ENCODE results near the gene PALM.
"Not testable (repeated sequence)": the region's sequence is repeated elsewhere in the genome, so short reads cannot be mapped to it uniquely, and the experiment has no call there.

PALM gene

DNA sequence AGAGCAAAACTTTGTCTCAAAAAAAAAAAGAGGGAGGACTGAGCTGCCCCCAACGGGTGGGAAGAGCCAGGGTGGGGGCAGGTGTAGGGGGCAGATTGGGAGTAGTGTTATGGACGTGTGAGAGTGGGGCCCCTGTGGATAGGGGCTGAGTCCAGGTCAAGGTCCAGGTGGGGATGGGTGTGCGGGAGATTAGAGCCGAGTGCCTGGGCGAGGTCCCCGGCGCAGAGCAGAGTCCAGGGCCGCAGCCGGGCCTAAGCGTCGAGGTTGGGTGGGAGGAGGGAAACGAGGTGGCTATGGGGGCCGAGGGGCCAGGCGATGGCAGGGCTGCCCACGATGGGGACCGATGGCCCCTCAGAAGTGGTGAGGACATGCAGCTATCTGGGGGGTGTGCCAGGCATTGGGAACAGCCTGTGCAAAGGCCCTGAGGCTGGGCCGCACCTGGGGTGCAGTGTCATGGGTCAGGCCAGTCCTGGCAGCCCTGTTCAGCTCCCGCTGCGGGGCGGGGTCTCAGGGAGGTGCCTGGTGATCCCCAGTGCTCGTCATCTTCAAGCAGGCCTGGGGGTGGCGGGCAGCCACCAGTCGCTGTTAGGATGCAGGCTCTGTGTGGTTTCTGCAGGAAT, 29.9 kb downstream of the PALM start:
- TF ChIP-seq, protein P1, sequence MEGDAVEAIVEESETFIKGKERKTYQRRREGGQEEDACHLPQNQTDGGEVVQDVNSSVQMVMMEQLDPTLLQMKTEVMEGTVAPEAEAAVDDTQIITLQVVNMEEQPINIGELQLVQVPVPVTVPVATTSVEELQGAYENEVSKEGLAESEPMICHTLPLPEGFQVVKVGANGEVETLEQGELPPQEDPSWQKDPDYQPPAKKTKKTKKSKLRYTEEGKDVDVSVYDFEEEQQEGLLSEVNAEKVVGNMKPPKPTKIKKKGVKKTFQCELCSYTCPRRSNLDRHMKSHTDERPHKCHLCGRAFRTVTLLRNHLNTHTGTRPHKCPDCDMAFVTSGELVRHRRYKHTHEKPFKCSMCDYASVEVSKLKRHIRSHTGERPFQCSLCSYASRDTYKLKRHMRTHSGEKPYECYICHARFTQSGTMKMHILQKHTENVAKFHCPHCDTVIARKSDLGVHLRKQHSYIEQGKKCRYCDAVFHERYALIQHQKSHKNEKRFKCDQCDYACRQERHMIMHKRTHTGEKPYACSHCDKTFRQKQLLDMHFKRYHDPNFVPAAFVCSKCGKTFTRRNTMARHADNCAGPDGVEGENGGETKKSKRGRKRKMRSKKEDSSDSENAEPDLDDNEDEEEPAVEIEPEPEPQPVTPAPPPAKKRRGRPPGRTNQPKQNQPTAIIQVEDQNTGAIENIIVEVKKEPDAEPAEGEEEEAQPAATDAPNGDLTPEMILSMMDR (IDR thresholded peaks at IDR 0.05; ENCODE audit: low read length), result no peak
- TF ChIP-seq EZH2 (optimal IDR thresholded peaks at IDR 0.05; ENCODE audit: low read depth, low read length) (no peak), EZH2phosphoT487 (IDR thresholded peaks at IDR 0.05; ENCODE audit: low read length) (no peak)
- no peak overlapping the region for H3K9ac ChIP-seq (ENCODE audit: low read length)
- H3K9me3 ChIP-seq (replicated peaks; ENCODE audit: insufficient read depth, low read length), result no peaks in the 10 kb centered on the region
- H3K4me1 ChIP-seq (ENCODE audit: low read length), result no peaks in the 10 kb centered on the region
- no peaks in the 10 kb centered on the region for H3K79me2 ChIP-seq (ENCODE audit: low read length)
- no peak overlapping the region for H3K4me3 ChIP-seq (ENCODE audit: low read length)
- no peak overlapping the region for H2AFZ ChIP-seq (ENCODE audit: low read length)
- no peaks in the 10 kb centered on the region for H3F3A ChIP-seq (ENCODE audit: insufficient read depth, low read length)
- H3K9me2 ChIP-seq (replicated peaks; ENCODE audit: insufficient read depth, low read length), result no peaks in the 10 kb centered on the region
- H4K20me1 ChIP-seq (ENCODE audit: insufficient read depth, low read length), result no peaks in the 10 kb centered on the region
- no peaks in the 10 kb centered on the region for H3K36me3 ChIP-seq (replicated peaks; ENCODE audit: insufficient read depth, low read length)
- H3K4me2 ChIP-seq (ENCODE audit: low read depth, low read length), result no peak overlapping the region
- DNase-seq, result no peak
- peaks cover 81% of the 10 kb centered on the region for H3K27me3 ChIP-seq (replicated peaks; ENCODE audit: insufficient read depth, low read length)
- H3K27ac ChIP-seq (ENCODE audit: low read length), result no peak overlapping the region

DNA sequence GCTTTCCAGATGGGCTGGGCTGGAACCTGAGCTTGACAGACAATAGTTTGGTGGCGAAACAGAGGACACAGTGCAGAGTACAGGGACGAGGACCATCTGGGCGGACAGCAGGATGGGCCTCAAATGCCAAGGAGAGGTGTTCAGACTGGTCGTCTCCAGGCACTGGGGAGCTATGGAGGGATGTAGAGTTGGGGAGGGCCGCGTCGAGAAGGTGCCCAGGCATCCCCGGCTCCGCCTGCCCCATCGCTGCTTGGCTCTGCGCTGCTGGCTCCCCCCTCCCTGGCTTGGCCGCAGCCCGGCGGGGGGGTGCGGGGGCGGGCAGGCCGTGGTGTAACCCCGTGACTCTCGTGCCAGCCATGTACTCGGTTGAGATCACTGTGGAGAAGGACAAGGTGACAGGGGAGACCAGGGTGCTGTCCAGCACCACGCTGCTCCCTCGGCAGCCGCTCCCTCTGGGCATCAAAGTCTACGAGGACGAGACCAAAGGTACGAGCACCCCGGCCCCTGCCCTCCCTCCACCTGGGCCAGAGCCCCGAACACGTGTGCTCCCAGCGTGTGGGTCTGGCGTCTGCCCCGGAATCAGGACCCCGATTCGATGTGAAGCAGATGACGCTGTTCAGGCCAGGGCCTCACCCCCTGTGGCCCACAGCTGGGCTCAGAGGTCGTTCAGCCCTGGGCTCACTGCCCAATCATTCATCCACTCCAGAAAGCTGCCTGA, 31.4 kb downstream of the PALM start:
- Histone ChIP-seq H3K9me3 (replicated peaks; ENCODE audit: insufficient read depth, low read length) (no peaks in the 10 kb centered on the region), H3K9ac (ENCODE audit: low read length) (no peak overlapping the region), H3K79me2 (ENCODE audit: low read length) (no peaks in the 10 kb centered on the region), H3K4me2 (ENCODE audit: low read depth, low read length) (no peak overlapping the region), H3K27me3 (replicated peaks; ENCODE audit: insufficient read depth, low read length) (peaks cover 85% of the 10 kb centered on the region), H4K20me1 (ENCODE audit: insufficient read depth, low read length) (no peaks in the 10 kb centered on the region), H3F3A (ENCODE audit: insufficient read depth, low read length) (no peaks in the 10 kb centered on the region), H3K9me2 (replicated peaks; ENCODE audit: insufficient read depth, low read length) (no peaks in the 10 kb centered on the region), H2AFZ (ENCODE audit: low read length) (no peak overlapping the region), H3K27ac (ENCODE audit: low read length) (no peak overlapping the region), H3K4me3 (ENCODE audit: low read length) (no peak overlapping the region), H3K4me1 (ENCODE audit: low read length) (no peaks in the 10 kb centered on the region; the same call in 1 of the 2 replicates), H3K36me3 (replicated peaks; ENCODE audit: insufficient read depth, low read length) (no peaks in the 10 kb centered on the region)
- DNase-seq, result no peak
- TF ChIP-seq EZH2phosphoT487 (IDR thresholded peaks at IDR 0.05; ENCODE audit: low read length), result no peak

DNA sequence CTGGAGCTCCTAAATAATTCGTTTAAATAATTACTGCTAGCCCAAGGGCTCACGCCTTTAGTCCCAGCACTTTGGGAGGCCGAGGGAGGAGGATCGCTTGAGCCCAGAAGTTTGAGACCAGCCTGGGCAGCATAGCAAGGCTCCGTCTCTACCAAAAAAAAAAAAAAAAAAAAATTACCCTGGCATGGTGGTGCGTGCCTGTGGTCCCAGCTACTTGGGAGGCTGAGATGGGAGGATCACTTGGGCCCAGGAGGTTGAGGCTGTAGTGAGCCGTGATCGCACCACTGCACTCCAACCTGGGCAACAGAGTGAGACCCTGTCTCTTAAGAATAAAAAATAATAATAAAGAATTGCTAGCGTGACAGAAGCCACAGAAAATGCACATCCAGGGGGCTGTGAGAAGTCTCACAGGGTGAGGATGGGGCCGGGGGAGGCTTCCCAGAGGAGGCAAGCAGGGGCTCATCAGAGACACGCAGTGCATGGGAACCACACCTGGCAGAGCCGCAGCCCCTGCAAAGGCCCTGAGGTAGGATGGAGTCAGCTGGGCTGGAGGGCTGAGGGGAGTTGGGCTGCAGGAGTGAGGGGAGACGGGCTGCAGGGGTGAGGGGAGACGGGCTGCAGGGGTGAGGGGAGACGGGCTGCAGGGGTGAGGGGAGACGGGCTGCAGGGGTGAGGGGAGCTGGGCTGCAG, 32.2 kb downstream of the PALM start:
- DNase-seq; H3K4me2 ChIP-seq (ENCODE audit: low read depth, low read length); H3K4me1 ChIP-seq (ENCODE audit: low read length); H3K36me3 ChIP-seq (replicated peaks; ENCODE audit: insufficient read depth, low read length); H3K9me3 ChIP-seq (replicated peaks; ENCODE audit: insufficient read depth, low read length); H2AFZ ChIP-seq (ENCODE audit: low read length); H3F3A ChIP-seq (ENCODE audit: insufficient read depth, low read length); H3K79me2 ChIP-seq (ENCODE audit: low read length); H3K4me3 ChIP-seq (ENCODE audit: low read length); H4K20me1 ChIP-seq (ENCODE audit: insufficient read depth, low read length); H3K9me2 ChIP-seq (replicated peaks; ENCODE audit: insufficient read depth, low read length); H3K9ac ChIP-seq (ENCODE audit: low read length); H3K27ac ChIP-seq (ENCODE audit: low read length): not testable (repeated sequence)
- H3K27me3 ChIP-seq (replicated peaks; ENCODE audit: insufficient read depth, low read length), result peaks cover 84% of the 10 kb centered on the region

DNA sequence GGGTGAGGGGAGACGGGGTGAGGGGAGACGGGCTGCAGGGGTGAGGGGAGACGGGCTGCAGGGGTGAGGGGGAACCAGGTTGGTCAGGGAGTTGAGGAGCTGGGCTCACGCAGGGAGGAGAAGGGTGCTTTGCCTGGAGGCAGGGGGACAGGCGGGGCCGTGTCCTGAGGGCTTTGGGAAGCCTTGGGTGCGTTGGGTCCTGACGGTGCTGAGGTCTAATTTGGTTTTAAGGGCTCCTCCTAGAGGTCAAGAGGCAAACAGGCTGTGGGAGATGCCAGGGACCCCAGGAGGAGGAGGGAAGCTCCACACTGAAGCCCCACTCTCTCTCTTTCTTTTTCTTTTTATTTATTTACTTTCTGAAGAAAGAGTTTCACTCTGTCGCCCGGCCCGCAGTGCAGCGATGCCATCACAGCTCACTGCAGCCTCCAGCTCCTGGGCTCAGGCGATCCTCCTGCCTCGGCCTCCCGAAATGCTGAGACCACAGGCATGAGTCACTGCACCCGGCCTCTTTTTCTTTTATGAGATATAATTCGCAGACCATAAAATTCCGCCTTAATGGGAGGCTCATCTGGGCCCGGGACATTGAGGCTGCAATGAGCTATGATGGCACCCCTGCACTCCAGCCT, 32.9 kb downstream of the PALM start:
- peak; percentile 35 for DNase-seq
- Histone ChIP-seq H3K4me2 (ENCODE audit: low read depth, low read length) (no peak overlapping the region), H3F3A (ENCODE audit: insufficient read depth, low read length) (no peaks in the 10 kb centered on the region), H4K20me1 (ENCODE audit: insufficient read depth, low read length) (no peaks in the 10 kb centered on the region), H3K79me2 (ENCODE audit: low read length) (no peaks in the 10 kb centered on the region), H2AFZ (ENCODE audit: low read length) (no peak overlapping the region), H3K27me3 (replicated peaks; ENCODE audit: insufficient read depth, low read length) (peaks cover 84% of the 10 kb centered on the region), H3K4me3 (ENCODE audit: low read length) (no peak overlapping the region), H3K27ac (ENCODE audit: low read length) (no peak overlapping the region), H3K9me3 (replicated peaks; ENCODE audit: insufficient read depth, low read length) (no peaks in the 10 kb centered on the region), H3K9me2 (replicated peaks; ENCODE audit: insufficient read depth, low read length) (no peaks in the 10 kb centered on the region), H3K36me3 (replicated peaks; ENCODE audit: insufficient read depth, low read length) (no peaks in the 10 kb centered on the region), H3K9ac (ENCODE audit: low read length) (no peak overlapping the region), H3K4me1 (ENCODE audit: low read length) (no peaks in the 10 kb centered on the region; the same call in 1 of the 2 replicates)
- TF ChIP-seq, protein P1 (IDR thresholded peaks at IDR 0.05; ENCODE audit: low read length), result peak; percentile 42
- no peak for TF ChIP-seq EZH2phosphoT487 (IDR thresholded peaks at IDR 0.05; ENCODE audit: low read length)
